ENCODE data around the gene TNFAIP1. TPM values are rescaled to one million over a fixed set of nuclear protein-coding genes. Genes with fewer than 3 reads are reported as not detected.
A peak's percentile ranks its signal among the peaks of the same experiment; 100 is the strongest.

The TNFAIP1 gene
- total RNA-seq, 1 experiment from 2014 or later: 24.5 TPM

DNA sequence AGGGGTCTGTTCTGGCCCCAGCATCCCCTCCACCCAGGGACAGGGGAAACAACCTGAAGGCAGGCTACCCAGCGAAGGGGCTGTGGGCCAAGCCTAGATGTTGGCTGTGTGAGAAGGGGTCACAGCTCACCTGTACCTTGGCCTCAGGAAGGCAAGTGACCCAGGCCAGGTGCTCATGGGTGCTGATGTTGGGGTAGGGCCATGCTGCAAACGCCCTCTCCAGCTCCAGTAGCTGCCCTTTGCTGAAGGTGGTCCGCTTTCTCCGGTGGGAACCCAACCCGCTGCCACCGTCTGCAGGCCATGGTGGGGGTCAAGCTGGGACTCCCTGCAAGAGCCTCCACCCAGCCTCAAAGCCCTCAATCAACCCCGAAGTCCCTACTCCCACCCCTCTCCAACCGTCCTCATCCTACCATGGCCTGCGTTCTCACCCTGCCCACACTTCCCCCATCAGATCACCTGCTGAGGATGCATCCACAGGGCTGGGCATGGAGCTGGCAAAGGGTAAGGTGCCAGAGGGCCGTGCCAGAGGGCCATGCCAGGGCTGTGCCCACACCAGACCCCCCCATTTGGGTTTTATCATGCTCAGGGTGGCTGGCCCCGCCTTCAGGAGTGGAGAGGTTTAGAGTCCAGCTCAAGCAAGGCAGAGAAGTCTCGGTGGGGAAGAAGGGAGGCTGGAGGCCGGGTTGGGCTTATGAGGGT is 29.3 kb downstream of the TNFAIP1 start, which contains the start of gene SEBOX:
Gene SEBOX, minus strand, starts transcription at position 535 of the 699 bp plus-strand sequence. Its CDS starts 48 bp downstream, at position 487.
- DNase-seq (ENCODE audit: low read depth, low spot score): no peak
- in situ Hi-C loops (cut with HindIII; ENCODE audit: low pct_unique_long_range_greater_than_20kb, low sequenced_read_pairs): no loop called here

DNA sequence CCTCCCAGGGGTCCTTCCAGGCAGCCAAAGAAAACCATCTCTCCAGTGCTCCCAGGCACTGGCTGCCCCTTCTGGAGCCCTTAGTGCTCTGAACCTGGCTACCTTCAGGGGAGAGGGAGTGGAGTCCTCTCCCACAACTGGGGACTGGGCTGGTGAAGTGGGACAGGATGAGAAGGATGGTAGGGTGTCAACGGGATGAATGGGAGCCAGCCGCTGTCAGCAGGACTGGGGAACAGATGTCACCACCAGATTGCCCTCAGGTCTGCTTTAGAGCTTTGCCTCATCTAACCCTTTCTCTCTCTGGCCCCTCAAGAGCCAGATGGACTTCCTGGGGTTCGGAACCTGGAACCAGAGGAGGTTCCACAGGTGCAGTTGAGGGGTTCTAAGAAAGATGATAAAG is 29.9 kb downstream of the TNFAIP1 start:
- in situ Hi-C loops (cut with HindIII; ENCODE audit: low pct_unique_long_range_greater_than_20kb, low sequenced_read_pairs): no loop called here
- no peak for DNase-seq (ENCODE audit: low read depth, low spot score)

DNA sequence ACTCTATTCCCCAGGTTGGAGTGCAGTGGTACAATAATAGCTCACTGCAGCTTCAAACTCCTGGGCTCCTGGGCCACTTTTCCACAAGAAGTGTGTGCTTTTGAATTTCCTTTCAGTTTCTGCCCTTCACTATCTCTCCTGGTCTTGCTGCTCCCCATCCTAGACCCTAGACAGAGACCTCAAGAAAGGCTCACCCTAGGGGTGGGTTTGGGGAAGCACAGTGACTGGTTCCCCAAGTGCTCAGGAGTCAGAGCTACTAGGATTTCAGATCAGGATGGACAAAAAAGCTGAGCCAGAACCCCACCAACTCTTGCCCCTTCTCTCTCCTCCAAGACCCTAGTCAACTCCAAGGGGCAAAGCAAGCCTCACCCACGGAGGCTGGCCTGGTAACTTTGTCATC is 31.0 kb downstream of the TNFAIP1 start:
- peak; percentile 25 for DNase-seq (ENCODE audit: low read depth, low spot score)
- in situ Hi-C loops (cut with HindIII; ENCODE audit: low pct_unique_long_range_greater_than_20kb, low sequenced_read_pairs): no loop called here

DNA sequence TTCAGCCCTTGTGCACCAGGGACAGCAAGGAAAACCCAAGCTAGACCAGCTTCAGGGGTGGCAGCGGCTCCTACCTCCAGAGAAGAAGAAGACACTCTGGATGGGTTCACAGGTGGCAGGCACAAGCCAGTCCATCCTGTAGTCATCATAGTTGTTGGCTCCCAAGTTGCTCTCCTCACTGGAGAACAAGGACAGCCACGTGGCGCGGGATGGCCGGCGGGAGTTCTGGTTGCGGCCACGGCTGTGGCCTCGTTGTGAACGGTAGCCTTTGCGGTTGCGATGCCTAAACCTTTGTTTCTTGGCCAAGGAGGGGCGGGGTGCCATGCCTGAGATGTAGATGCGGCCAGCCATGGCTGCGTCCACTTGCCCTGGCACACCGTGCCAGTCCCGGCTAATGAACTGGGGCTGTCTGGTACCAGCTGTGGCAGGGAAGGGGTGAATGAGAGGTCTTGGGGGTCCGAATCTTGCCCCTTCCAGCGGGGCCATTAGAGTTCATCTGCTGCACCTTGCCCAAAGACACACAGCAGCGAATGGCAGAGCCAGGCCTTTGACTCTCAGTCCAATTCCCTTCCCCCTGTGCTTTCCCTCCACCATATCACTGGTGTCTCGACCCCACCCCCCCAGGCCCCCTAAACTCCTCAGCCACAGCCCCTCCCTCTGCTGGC is 32.2 kb downstream of the TNFAIP1 start:
- in situ Hi-C loops (cut with HindIII; ENCODE audit: low pct_unique_long_range_greater_than_20kb, low sequenced_read_pairs): no loop called here
- no peak for DNase-seq (ENCODE audit: low read depth, low spot score)

DNA sequence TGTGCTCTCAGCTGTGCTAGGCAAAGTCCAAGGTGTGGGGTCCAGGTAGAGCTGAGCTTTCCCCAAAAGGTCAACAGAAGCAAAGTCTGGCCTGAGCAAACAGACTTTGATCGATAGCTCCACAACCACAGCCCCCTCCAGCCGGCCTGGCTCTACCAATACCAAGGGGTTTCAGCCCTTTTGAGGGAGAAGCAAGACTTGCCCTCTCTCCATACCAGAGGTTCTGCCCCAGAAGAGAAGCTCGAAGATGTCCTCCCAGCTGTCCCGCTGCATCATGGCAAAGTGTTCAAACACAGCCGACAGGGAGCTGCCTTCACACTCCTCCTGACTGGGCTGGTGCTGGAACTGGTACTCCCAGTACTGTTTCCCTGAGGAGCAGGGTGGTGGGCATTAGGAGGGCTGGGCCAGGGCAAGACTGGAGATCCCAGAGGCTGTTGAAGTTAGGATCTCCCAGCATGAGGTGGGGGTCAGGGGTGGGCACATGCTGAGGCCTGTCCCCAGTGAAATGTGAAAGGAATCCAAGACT is 32.8 kb downstream of the TNFAIP1 start:
- in situ Hi-C loops (cut with HindIII; ENCODE audit: low pct_unique_long_range_greater_than_20kb, low sequenced_read_pairs): no loop called here
- DNase-seq (ENCODE audit: low read depth, low spot score): no peak

DNA sequence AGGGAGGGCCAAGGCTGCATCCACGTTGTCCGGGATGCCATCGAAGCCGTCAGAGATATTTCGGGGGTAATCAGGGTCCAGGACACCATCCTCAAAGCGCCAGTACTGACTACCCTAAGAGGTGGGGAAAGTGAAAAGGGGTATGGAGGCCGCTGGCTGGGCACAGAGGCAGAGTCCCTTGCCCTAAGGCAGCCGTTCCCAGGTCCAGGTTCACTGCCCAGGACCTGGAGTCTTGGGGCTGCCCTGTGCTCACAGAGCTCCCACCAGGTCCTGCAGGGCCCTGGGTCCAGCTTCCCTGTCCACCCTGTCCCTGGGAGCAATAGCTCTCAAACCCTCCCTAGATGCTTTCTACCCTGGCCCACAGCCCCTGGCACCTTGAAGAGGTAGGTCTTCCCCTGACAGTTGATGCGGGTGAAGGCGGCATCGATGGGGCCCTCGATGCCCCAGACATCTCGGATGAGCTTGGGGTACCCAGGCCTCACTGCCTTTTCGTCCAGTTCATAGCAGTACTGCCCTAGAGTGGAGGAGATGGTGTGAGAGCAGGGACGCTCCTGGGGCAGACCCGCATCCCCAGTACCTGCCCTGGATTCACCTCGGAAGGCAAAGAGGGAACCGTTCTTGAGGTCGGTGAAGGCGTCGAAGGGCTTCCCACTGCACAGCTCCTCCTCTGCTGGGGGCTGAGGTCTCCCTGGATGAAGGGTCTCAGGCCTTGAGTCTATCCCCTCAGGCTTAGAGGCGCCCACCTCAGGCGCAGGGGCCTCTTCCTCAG is 33.5 kb downstream of the TNFAIP1 start:
- no peak for DNase-seq (ENCODE audit: low read depth, low spot score)
- in situ Hi-C loops (cut with HindIII; ENCODE audit: low pct_unique_long_range_greater_than_20kb, low sequenced_read_pairs): no loop called here

DNA sequence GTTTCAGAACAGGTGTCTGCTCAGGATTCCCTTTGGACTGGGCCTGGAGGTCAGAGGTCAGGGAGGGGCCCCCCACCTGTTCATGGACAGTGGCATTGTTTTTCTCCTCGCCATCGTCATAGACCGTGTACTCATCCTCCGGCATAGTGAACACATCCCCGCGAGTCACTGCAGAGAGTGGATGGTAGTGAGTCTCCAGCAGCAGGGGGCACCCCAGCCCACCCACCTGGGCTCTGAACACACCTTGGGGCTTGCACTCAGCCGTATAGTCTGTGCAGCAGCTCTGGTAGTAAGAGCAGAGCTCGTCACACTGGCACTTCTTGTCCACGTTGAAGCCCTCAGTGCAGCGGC is 34.1 kb downstream of the TNFAIP1 start:
- DNase-seq (ENCODE audit: low read depth, low spot score): no peak
- in situ Hi-C loops (cut with HindIII; ENCODE audit: low pct_unique_long_range_greater_than_20kb, low sequenced_read_pairs): no loop called here

DNA sequence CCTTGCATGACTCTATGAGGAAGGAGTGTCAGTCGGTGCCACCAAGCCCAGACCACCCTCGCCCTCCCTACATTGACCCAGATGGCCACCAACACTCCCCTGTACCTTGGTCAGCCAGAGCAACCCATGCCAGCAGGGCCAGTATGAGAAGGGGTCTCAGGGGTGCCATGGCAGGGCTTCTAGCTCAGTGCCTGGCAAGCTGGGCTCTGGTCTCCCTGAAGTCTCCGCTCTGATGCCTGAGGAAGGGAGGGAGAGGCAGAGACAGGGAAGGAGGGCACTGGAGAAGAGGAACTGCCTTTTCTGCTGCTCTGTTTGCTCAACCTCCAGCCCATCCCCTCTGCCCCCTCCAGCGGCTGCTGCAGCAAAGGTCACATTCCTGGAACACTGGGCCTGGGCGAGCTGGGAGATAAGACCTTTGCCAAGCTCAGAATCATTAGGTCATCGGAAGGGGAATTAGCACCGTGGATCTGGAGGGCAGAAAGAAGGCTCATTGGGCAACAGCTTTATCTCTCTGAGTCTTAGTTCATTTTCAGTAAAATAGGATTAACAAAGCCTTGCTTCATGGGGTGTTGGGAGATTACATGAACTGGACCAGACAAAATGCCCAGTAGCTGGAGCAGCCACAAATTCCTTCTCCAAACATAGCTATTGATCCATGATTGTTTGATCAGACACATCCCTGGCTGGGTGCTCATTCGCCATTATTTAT is 34.6 kb downstream of the TNFAIP1 start, which contains the start of gene VTN:
Gene VTN, minus strand, starts transcription at position 273 of the 709 bp plus-strand sequence. Its CDS starts 104 bp downstream, at position 169.
- in situ Hi-C loops (cut with HindIII; ENCODE audit: low pct_unique_long_range_greater_than_20kb, low sequenced_read_pairs): no loop called here
- peak; percentile 50 for DNase-seq (ENCODE audit: low read depth, low spot score)

DNA sequence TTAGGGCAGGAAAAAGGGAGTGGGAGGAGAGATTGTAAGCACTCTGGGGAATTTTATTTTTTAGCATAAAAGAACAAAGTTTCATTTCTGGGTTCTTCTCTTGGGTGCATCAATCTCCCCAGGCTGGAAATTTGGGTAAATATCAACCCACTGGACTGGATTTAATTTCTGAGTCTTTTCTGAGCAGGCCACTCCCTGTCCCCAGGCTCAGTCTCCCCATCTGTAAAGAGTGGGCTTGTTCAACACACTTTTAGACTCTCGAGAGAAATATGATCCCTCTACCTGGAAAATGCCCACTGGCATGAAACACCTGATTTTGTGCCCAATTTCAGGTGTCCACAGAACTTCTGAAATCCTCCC is 35.2 kb downstream of the TNFAIP1 start:
- no peak for DNase-seq (ENCODE audit: low read depth, low spot score)
- in situ Hi-C loops (cut with HindIII; ENCODE audit: low pct_unique_long_range_greater_than_20kb, low sequenced_read_pairs): no loop called here

DNA sequence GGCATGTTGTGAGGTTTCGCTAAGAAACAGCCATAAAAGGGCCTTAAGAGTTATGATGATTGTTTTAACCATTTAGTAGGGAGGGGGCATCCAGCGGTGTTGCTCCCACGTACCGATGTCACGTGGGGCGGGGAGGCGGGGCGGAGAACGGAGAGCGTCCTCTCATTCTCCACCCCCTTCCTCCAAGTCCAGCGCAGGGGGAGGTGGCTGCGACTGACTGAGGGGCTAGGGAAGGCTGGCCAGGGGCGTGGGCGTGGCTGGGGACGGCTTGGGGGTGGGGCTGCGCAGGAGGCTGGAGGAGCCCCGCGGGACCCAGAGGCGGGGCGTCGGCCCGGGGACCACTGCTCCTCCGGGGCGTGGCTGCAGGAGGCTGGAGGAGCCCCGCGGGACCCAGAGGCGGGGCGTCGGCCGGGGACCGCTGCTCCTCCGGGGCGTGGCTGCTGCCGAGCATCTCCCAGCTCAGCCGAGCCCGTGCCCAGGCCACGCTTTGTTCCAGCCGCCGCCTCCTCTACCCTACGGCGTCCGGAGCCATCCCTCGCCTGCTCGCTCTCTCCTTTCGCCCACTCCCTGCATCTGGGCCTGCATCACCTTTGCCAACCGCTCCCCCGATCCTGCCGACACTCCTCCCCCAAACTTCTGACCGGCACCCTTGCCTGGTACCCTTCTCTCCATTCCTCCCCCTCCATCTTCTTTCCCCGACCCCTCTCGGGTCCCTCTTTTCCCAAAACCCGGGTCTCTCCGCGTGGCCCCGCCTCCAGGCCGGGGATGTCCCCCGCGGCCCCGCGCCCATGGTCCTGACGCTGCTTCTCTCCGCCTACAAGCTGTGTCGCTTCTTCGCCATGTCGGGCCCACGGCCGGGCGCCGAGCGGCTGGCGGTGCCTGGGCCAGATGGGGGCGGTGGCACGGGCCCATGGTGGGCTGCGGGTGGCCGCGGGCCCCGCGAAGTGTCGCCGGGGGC is 36.0 kb downstream of the TNFAIP1 start, which contains the start of gene SARM1:
Gene SARM1, plus strand, starts transcription at position 450 of the 958 bp plus-strand sequence. Its CDS starts 339 bp downstream, at position 789.
- DNase-seq (ENCODE audit: low read depth, low spot score): peak; percentile 85
- in situ Hi-C loops (cut with HindIII; ENCODE audit: low pct_unique_long_range_greater_than_20kb, low sequenced_read_pairs): no loop called here

DNA sequence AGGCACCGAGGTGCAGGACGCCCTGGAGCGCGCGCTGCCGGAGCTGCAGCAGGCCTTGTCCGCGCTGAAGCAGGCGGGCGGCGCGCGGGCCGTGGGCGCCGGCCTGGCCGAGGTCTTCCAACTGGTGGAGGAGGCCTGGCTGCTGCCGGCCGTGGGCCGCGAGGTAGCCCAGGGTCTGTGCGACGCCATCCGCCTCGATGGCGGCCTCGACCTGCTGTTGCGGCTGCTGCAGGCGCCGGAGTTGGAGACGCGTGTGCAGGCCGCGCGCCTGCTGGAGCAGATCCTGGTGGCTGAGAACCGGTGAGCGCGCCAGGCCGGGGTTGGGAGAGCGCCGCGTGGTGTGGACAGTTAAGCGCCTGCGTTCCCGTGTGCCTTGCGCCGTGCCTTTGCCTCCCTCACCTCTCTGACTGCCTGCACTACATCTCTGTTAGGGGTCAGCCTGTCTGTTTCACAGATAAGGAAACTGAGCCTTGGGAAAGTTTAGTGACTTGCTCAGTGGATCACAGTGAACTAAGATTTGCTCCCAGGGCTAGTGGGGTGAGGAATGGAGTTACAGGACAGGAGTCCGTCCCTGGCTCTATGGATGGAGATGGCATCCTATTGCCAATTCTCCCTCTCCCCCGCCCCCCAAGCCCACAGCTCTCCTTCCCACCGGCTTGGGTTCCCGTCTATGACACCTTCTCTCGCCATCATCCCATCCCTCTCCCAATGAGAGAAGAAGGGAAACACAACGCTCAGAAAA is 36.8 kb downstream of the TNFAIP1 start:
- DNase-seq (ENCODE audit: low read depth, low spot score): no peak
- in situ Hi-C loops (cut with HindIII; ENCODE audit: low pct_unique_long_range_greater_than_20kb, low sequenced_read_pairs): no loop called here

DNA sequence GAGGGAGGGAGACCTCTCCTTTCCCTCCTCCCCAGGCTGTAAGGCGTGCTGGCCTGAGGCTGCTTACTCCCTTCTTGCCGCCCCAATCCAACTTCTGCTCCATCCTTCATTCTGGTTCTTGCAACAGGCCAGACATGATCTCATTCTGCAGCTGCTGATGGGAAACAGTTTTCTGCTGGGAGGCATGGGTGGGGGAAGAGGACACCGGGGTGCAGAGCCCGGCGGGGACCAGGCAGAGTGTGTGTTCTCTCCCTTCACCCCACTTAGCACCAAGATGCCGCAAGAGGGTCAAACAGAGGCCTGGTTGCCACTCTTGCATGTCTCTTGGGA is 37.3 kb downstream of the TNFAIP1 start:
- in situ Hi-C loops (cut with HindIII; ENCODE audit: low pct_unique_long_range_greater_than_20kb, low sequenced_read_pairs): no loop called here
- DNase-seq (ENCODE audit: low read depth, low spot score): no peak

DNA sequence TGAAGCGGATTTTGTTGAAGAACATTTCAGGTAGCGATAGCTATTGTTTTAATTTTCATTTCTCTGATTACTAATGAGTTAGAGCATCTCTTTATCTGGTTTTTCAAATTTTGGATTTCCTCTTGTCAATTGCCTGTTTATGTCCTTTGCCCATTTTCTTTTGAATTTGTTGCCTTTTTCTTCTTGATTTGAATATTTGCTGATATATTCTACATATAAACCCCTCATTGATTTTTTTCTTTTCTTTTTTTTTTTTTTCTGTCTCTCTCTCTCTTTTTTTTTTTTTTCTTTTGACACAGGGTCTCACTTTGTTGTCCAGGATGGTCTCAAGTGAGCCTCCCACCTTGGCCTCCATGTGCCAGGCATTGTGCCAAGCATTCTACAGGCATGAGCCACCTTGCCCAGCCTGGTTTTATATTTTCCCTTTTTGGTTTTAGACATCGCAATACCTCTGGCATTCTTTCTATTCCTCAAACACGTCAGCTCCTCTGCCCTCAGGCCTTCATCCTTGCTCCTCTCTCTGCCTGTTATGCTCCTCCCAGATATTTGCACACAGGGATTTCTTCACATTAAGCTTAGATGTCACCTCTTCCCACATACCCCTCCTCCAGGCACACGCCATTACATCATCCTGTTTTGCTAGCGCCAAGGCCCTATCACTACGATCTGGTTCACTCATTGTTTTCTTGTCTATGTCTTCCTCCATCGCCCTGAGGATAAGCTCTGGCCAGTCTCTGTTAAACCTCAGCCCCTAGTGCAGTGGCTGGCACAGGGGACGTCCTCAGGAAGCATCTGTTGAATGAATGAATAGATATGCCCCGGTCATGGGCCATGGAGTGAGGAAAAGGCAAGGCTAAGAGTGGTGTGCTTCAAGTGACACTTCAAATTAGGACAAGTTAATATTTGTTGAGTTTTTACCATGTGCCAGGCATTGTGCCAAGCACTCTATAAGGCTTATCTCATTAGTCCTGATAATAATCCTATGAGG is 44.5 kb downstream of the TNFAIP1 start:
- in situ Hi-C loops (cut with HindIII; ENCODE audit: low pct_unique_long_range_greater_than_20kb, low sequenced_read_pairs): no loop called here
- DNase-seq (ENCODE audit: low read depth, low spot score): no peak

DNA sequence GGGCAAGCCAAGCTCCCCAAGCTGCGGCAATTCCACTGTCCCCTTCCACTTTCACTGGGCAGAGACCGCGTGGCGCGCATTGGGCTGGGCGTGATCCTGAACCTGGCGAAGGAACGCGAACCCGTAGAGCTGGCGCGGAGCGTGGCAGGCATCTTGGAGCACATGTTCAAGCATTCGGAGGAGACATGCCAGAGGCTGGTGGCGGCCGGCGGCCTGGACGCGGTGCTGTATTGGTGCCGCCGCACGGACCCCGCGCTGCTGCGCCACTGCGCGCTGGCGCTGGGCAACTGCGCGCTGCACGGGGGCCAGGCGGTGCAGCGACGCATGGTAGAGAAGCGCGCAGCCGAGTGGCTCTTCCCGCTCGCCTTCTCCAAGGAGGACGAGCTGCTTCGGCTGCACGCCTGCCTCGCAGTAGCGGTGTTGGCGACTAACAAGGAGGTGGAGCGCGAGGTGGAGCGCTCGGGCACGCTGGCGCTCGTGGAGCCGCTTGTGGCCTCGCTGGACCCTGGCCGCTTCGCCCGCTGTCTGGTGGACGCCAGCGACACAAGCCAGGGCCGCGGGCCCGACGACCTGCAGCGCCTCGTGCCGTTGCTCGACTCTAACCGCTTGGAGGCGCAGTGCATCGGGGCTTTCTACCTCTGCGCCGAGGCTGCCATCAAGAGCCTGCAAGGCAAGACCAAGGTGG is 45.7 kb downstream of the TNFAIP1 start:
- DNase-seq (ENCODE audit: low read depth, low spot score): no peak
- in situ Hi-C loops (cut with HindIII; ENCODE audit: low pct_unique_long_range_greater_than_20kb, low sequenced_read_pairs): no loop called here
